ENCODE results near the gene GINS3. TPM values are rescaled to one million over a fixed set of nuclear protein-coding genes. Genes with fewer than 3 reads are reported as not detected.
"Not testable (repeated sequence)": the region's sequence is repeated elsewhere in the genome, so short reads cannot be mapped to it uniquely, and the experiment has no call there.

The GINS3 gene
- total and polyA plus RNA-seq, 8 donors: 0.58 to 4.9 (median 4.6) TPM; not detected in 1

- Histone ChIP-seq H3K27ac (no peak overlapping the region), H3K4me3 (no peak overlapping the region), H3K36me3 (no peaks in the 10 kb centered on the region), H3K4me1 (no peaks in the 10 kb centered on the region), H3K9me3 (no peaks in the 10 kb centered on the region), H3K27me3 (peaks cover 0 to 31% (median 0%) of the 10 kb centered on the region in 3 donors)
- intact Hi-C loops (cut with DNase I; ENCODE audit: low total_unique reads): no loop called here
- TF ChIP-seq POLR2AphosphoS5 (IDR thresholded peaks at IDR 0.05): no peak
- TF ChIP-seq POLR2A (IDR thresholded peaks at IDR 0.05): no peak
- TF ChIP-seq CTCF (IDR thresholded peaks at IDR 0.05): no peak
- no peak for TF ChIP-seq EP300 (IDR thresholded peaks at IDR 0.05)
- WGBS, 5 donors: 78 to 84% (median 80%) methylated on average over 7 of the region's 7 CpGs
- no peak for DNase-seq
These were observed 7.0 kb upstream of the GINS3 start for GRCh38 chr16:58385218-58385773.

- Histone ChIP-seq H3K27ac (no peak overlapping the region), H3K4me3 (no peak overlapping the region), H3K9me3 (no peaks in the 10 kb centered on the region), H3K4me1 (peaks cover 5 to 14% (median 10%) of the 10 kb centered on the region in 4 donors), H3K36me3 (no peaks in the 10 kb centered on the region), H3K27me3 (peaks cover 0 to 16% (median 0%) of the 10 kb centered on the region in 3 donors)
- no peak for TF ChIP-seq EP300 (IDR thresholded peaks at IDR 0.05)
- TF ChIP-seq CTCF (IDR thresholded peaks at IDR 0.05): no peak
- TF ChIP-seq POLR2AphosphoS5 (IDR thresholded peaks at IDR 0.05): no peak
- no peak for TF ChIP-seq POLR2A (IDR thresholded peaks at IDR 0.05)
- intact Hi-C loops (cut with DNase I; ENCODE audit: low total_unique reads): no loop called here
- DNase-seq: no peak
These were observed 2.5 kb upstream of the GINS3 start for GRCh38 chr16:58389724-58390123.

- TF ChIP-seq POLR2A (IDR thresholded peaks at IDR 0.05): no peak
- no peak for TF ChIP-seq EP300 (IDR thresholded peaks at IDR 0.05)
- no peak for TF ChIP-seq POLR2AphosphoS5 (IDR thresholded peaks at IDR 0.05)
- TF ChIP-seq CTCF (IDR thresholded peaks at IDR 0.05): no peak
- 46 to 69% (median 61%) methylated on average over 2 of the region's 2 CpGs for WGBS, 5 donors
- peak overlapping the region; percentile 68 to 98 (median 93) for H3K4me3 ChIP-seq
- intact Hi-C loops (cut with DNase I; ENCODE audit: low total_unique reads): no loop called here
- H3K9me3 ChIP-seq: no peaks in the 10 kb centered on the region
- DNase-seq: peak in 1 of 2 donors; percentile 12
- H3K27me3 ChIP-seq: peaks cover 0 to 9% (median 0%) of the 10 kb centered on the region in 3 donors
- H3K27ac ChIP-seq: peak overlapping the region in 4 of 5 donors; percentile 85 to 91 (median 86)
- H3K4me1 ChIP-seq: peaks cover 5 to 14% (median 10%) of the 10 kb centered on the region in 4 donors
- H3K36me3 ChIP-seq: no peaks in the 10 kb centered on the region
These were observed 850 bp downstream of the GINS3 start for GRCh38 chr16:58393138-58393504.

GRCh38 chr16:58396897-58397296, 4.6 kb downstream of the GINS3 start:
- intact Hi-C loops (cut with DNase I; ENCODE audit: low total_unique reads); H3K36me3 ChIP-seq; H3K27me3 ChIP-seq; H3K4me3 ChIP-seq; H3K9me3 ChIP-seq; H3K27ac ChIP-seq; DNase-seq: not testable (repeated sequence)
- H3K4me1 ChIP-seq: peaks cover 5 to 12% (median 10%) of the 10 kb centered on the region in 4 donors
- 97 to 100% (median 99%) methylated on average over 9 to 26 of the region's 26 CpGs; no CpG with 5 or more reads in 1 of the 5 donors for WGBS, 5 donors

All from stomach (tissue), 9 donors.